Thyroid gland (tissue), 4 donors: ENCODE results near the gene BCAT1. TPM values are rescaled to one million over a fixed set of nuclear protein-coding genes. Genes with fewer than 3 reads are reported as not detected.
"Not testable (repeated sequence)": the region's sequence is repeated elsewhere in the genome, so short reads cannot be mapped to it uniquely, and the experiment has no call there.

Source experiments
- DNase-seq, 2 donors: peaks; one replicate each; pipeline ENCODE4 v3.0.0-alpha.2; 2019
- H3K27ac ChIP-seq, 3 donors: fragments of 200-600 bp; sonication (generic); 1 replicate in 2 of 3; 2 replicates in 1 of 3; pipeline ENCODE4 v1.5.1; 2016 to 2019; ENCODE audit warnings: mild to moderate bottlenecking in 1 of 3, moderate library complexity in 1 of 3
- H3K27me3 ChIP-seq: fragments of 200-600 bp; sonication (generic); one replicate; pipeline ENCODE4 v1.5.1; 2019
- H3K36me3 ChIP-seq, 2 donors: fragments of 200-600 bp; sonication (generic); one replicate each; pipeline ENCODE4 v1.5.1; 2016 to 2019
- H3K4me1 ChIP-seq, 2 donors: fragments of 200-600 bp; sonication (generic); one replicate each; pipeline ENCODE4 v1.5.1; 2017 to 2019
- H3K4me3 ChIP-seq, 3 donors: fragments of 200-600 bp; sonication (generic); replicated peaks in 1 of 3; 1 replicate in 2 of 3; 2 replicates in 1 of 3; pipeline ENCODE4 v1.5.1; 2016; ENCODE audit warnings: mild to moderate bottlenecking in 1 of 3
- H3K9me3 ChIP-seq: fragments of 200-600 bp; sonication (generic); one replicate; pipeline ENCODE4 v1.5.1; 2017
- POLR2A ChIP-seq, 2 donors: fragments of 450-650 bp; IDR thresholded peaks; one replicate each; pipeline ENCODE4 v1.6.1; 2017; ENCODE audit warnings: antibody characterized with exemption in 2 of 2, mild to moderate bottlenecking in 2 of 2, moderate library complexity in 1 of 2
- WGBS, 2 donors: methylation state at CpG; one replicate each; pipeline ENCODE4 v1.1.5; 2017; 5-methylcytosine and 5-hydroxymethylcytosine counted together
- intact Hi-C: fragments of 100-400 bp; cut with DNase I; formaldehyde crosslinking; loops from one replicate; pipeline ENCODE4 v1.15.1; 2023
- total RNA-seq, 4 donors: library from RNA; depleted of rRNA; stranded (reverse); fragments of >200 nt; gene quantifications; one replicate each; pipeline ENCODE4 v1.2.3, GENCODE V29; 2016
- TF ChIP-seq, protein P1 (sequence below), 6 experiments: fragments of 200-600 bp in 3 of 6; fragments of 450-650 bp in 3 of 6; sonication (generic) in 3 of 6; IDR thresholded peaks; one replicate each; pipeline ENCODE4 v1.5.1; 2016 to 2019; ENCODE audit warnings: antibody characterized with exemption in 6 of 6, mild to moderate bottlenecking in 2 of 6, inconsistent platforms in 1 of 6, moderate library complexity in 1 of 6

The BCAT1 gene
- total RNA-seq, 4 donors from 2014 or later = 3.8 to 49.1 (median 13.2) TPM

DNA sequence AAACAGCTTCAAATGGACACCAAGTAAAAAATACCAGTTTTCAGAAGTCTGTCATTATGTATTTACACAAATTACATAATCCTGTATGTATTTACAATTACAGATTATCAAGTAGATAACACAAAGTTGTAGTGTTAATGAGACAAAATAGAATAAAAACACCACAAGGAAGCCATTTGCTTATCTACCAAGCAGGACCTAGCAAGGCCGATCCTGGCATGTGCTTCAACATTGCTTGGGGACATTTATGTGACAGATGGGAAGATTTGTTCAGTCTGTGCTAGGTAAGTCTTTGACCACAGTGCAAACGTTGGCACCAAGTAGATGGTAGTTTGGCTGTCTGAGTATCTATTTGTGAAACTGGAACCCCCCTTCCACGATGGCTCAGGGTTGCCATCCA lies 35.8 kb downstream of the BCAT1 start:
- TF ChIP-seq, protein P1, sequence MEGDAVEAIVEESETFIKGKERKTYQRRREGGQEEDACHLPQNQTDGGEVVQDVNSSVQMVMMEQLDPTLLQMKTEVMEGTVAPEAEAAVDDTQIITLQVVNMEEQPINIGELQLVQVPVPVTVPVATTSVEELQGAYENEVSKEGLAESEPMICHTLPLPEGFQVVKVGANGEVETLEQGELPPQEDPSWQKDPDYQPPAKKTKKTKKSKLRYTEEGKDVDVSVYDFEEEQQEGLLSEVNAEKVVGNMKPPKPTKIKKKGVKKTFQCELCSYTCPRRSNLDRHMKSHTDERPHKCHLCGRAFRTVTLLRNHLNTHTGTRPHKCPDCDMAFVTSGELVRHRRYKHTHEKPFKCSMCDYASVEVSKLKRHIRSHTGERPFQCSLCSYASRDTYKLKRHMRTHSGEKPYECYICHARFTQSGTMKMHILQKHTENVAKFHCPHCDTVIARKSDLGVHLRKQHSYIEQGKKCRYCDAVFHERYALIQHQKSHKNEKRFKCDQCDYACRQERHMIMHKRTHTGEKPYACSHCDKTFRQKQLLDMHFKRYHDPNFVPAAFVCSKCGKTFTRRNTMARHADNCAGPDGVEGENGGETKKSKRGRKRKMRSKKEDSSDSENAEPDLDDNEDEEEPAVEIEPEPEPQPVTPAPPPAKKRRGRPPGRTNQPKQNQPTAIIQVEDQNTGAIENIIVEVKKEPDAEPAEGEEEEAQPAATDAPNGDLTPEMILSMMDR (IDR thresholded peaks at IDR 0.05) = no peak
- no peak for TF ChIP-seq POLR2A (IDR thresholded peaks at IDR 0.05)
- H3K27ac ChIP-seq = no peak overlapping the region
- no peaks in the 10 kb centered on the region for H3K36me3 ChIP-seq
- DNase-seq = no peak
- no peaks in the 10 kb centered on the region for H3K4me1 ChIP-seq
- intact Hi-C loops = no loop called here
- WGBS, 2 donors = 80 to 84% methylated on average over 3 of the region's 3 CpGs
- H3K9me3 ChIP-seq = no peaks in the 10 kb centered on the region
- H3K4me3 ChIP-seq = no peak overlapping the region
- no peaks in the 10 kb centered on the region for H3K27me3 ChIP-seq

DNA sequence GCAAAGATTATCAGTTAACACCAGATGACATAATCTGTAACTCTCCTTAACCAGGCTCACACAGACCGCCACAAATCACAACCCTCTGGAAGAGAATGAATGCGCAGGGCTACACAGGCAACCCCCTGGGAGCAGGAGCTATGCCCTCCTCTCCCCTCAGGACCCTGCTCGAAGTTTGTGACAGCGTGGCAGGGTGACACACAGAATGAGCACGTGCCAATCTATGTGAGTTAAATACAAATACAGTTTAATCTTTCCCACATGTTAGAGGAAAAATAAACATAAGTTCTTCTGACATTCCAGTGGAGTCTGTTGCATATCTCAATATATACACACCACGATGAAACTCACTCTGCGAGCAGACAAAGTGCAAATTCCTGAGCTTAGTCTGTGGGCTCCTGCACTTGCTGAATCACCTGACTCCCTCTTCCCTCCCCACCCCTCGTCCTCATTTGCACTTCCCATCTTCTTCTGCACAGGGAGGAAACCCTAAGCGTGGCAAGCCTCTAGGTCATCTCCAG lies 37.6 kb downstream of the BCAT1 start:
- TF ChIP-seq, protein P1 (IDR thresholded peaks at IDR 0.05) = no peak
- no peak for TF ChIP-seq POLR2A (IDR thresholded peaks at IDR 0.05)
- WGBS, 2 donors = 67 to 68% methylated on average over 9 of the region's 9 CpGs
- intact Hi-C loops = no loop called here
- Histone ChIP-seq H3K27me3 (no peaks in the 10 kb centered on the region), H3K36me3 (no peaks in the 10 kb centered on the region), H3K4me1 (no peaks in the 10 kb centered on the region), H3K9me3 (no peaks in the 10 kb centered on the region), H3K4me3 (no peak overlapping the region), H3K27ac (no peak overlapping the region)
- DNase-seq = no peak

DNA sequence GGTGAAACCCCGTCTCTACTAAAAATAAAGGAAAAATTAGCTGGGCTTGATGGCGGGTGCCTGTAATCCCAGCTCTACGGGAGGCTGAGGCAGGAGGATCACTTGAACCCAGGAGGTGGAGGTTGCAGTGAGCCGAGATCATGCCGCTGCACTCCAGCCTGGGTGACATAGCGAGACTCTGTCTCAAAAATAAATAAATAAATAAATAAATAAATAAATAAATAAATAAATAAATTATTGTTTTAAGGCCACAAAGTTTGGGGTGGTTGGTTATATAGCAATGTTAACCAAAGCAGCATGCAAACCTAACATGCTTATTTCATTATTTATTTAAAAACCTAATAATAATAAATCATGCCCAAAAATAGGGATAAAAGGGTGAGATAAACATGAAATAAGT lies 38.7 kb downstream of the BCAT1 start:
- 97 to 99% methylated on average over 6 of the region's 6 CpGs for WGBS, 2 donors
- H3K27ac ChIP-seq = not testable (repeated sequence)

DNA sequence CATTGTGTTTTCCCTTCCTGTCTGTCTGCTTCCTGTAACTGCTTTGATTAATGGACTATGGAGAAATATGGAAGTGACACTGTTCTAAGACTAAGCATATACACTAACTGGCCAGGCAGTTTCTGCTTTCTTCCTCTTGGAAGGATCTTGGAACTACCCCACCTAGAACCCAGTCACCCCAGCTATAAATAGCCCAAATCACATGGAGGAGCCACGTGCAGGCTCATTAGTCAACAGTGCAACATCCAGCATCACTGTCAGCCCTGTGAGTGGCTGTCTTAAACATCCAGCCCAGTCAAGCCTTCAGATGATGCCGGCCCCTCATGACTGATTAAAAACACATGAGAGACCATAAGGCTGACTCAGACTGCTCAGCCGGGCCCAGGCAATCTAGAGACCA lies 39.2 kb downstream of the BCAT1 start:
- 78 to 83% methylated on average over 3 of the region's 3 CpGs for WGBS, 2 donors
- DNase-seq = no peak

More for the DNA sequence above, 38.7 kb downstream of the BCAT1 start:
- intact Hi-C loops, DNase-seq, H3K9me3 ChIP-seq, H3K27me3 ChIP-seq, H3K4me3 ChIP-seq, H3K4me1 ChIP-seq, H3K36me3 ChIP-seq: not testable (repeated sequence)

DNA sequence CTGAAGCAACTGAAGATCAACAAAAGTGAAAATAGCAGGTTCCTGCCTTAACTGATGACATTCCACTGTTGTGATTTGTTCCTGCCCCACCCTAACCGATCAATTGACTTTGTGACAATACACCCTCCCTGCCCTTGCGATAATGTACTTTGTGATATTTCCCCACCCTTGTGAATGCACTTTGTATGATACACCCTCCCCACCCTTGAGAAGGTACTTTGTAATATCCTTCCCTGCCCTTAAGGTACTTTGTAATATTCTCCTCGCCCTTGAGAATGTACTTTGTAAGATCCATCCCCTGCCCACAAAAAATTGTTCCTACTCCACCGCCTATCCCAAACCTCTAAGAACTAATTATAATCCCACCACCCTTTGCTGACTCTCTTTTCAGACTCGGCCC lies 41.4 kb downstream of the BCAT1 start:
- no peaks in the 10 kb centered on the region for H3K9me3 ChIP-seq
- TF ChIP-seq, protein P1 (IDR thresholded peaks at IDR 0.05) = no peak
- no peak for TF ChIP-seq POLR2A (IDR thresholded peaks at IDR 0.05)
- peaks cover 5 to 10% of the 10 kb centered on the region in 2 donors for H3K4me1 ChIP-seq
- H3K36me3 ChIP-seq = no peaks in the 10 kb centered on the region
- no peak overlapping the region for H3K4me3 ChIP-seq
- whole genome bisulfite sequencing, 2 donors = 95 to 98% methylated on average over 5 of the region's 5 CpGs
- no peak for DNase-seq
- intact Hi-C loops = no loop called here
- H3K27me3 ChIP-seq = no peaks in the 10 kb centered on the region
- H3K27ac ChIP-seq = no peak overlapping the region

More for the DNA sequence above, 39.2 kb downstream of the BCAT1 start:
- Histone ChIP-seq H3K36me3 (no peaks in the 10 kb centered on the region), H3K4me1 (no peaks in the 10 kb centered on the region), H3K27ac (no peak overlapping the region), H3K27me3 (no peaks in the 10 kb centered on the region), H3K4me3 (no peak overlapping the region), H3K9me3 (no peaks in the 10 kb centered on the region)
- intact Hi-C loops = no loop called here
- TF ChIP-seq, protein P1 (IDR thresholded peaks at IDR 0.05) = no peak
- no peak for TF ChIP-seq POLR2A (IDR thresholded peaks at IDR 0.05)

DNA sequence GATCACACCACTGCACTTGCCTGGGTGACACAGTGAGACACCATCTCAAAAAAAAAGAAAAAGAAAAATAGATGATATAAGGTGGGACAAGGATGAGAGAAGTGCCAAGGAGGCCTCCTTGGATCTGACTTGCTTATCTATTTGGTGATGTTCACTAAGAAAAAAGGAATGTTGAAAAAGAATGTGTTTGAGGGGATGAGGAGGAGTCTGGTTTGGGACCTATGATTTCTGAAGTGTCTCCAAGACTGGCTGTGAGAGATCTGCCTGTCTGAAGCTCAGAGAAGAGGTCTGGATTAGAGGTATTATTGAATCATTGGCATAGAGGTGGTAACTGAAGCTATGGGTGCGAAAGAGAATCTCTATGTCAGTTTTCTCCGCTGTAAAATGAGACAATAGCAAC lies 42.8 kb downstream of the BCAT1 start:
- no peaks in the 10 kb centered on the region for H3K9me3 ChIP-seq
- intact Hi-C loops = no loop called here
- H3K36me3 ChIP-seq = no peaks in the 10 kb centered on the region
- no peak overlapping the region for H3K27ac ChIP-seq
- no peak for DNase-seq
- H3K27me3 ChIP-seq = no peaks in the 10 kb centered on the region
- no peak overlapping the region for H3K4me3 ChIP-seq
- H3K4me1 ChIP-seq = peaks cover 5 to 11% of the 10 kb centered on the region in 2 donors
- TF ChIP-seq POLR2A (IDR thresholded peaks at IDR 0.05) = no peak
- TF ChIP-seq, protein P1 (IDR thresholded peaks at IDR 0.05) = no peak
- 100% methylated on average over 2 of the region's 2 CpGs for WGBS, 2 donors
